Regular cardiac myocyte (primary cell): Measurements from ENCODE around the gene AHCYL2. TPM values are rescaled to one million over a fixed set of nuclear protein-coding genes. Genes with fewer than 3 reads are reported as not detected.

Experiments
- total RNA-seq: library from RNA; depleted of rRNA; stranded (reverse); fragments of >200 nt; gene quantifications from 2 replicates; pipeline ENCODE4 v1.2.3, GENCODE V29; 2014

The AHCYL2 gene
- 4.6 and 10.1 TPM in 2 replicates for total RNA-seq

GRCh38 chr7:129224251-129225205 is at the start of gene AHCYL2:
Gene AHCYL2 (plus strand): TSS chr7:129225030.

DNA sequence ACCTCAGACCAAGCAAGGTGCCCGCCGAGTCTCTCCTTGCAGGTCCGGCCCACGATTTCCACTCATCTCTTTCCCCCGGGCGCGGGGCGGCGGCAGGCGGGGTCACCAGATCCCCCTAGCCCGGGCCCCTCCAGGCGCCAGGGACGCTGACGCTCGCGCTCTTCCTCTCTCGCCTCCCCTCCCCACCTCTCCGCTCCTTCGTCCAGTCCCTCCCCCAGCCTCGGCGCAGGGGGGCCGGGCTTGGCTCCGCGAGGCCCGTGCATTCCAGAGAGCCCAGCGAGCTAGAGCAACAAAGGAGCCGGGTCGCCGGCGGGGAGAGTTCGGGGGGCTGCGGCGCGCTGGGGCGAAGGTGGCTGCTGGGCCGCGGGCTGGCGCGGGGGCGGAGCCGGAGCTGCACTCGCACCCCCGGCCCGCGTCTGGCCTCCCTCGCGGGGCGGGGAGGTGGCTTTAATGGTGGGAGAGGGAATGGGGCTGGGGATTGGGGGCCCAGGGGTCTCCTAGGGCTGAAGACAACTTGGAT is 36.4 kb upstream of the AHCYL2 start, which contains the start of gene SMO:
Gene SMO, plus strand, starts transcription at position 262 of the 520 bp plus-strand sequence. CDS start 519 bp downstream, outside the sequence.

GRCh38 chr7:129433847-129434674 is 209.2 kb downstream of the AHCYL2 start, which contains the start of gene STRIP2:
Gene STRIP2 (plus strand): TSS chr7:129434432. CDS start chr7:129434473, 41 bp downstream.

Other genes with a start within 250 kb of the AHCYL2 start
- gene TNPO3, start 169.9 kb upstream of the AHCYL2 start, total RNA-seq = 64.3 and 81.3 TPM in 2 replicates
- gene TSPAN33, start 80.3 kb upstream of the AHCYL2 start, total RNA-seq = 0.19 and 0.85 TPM in 2 replicates
- 4.8 and 21.4 TPM in 2 replicates for gene SMO, start 36.4 kb upstream of the AHCYL2 start, total RNA-seq
- 5.2 and 5.9 TPM in 2 replicates for gene STRIP2, start 209.4 kb downstream of the AHCYL2 start, total RNA-seq